Retinal pigment epithelial cell (primary cell): ENCODE results near the gene COQ10B.
"Not testable (repeated sequence)": the region's sequence is repeated elsewhere in the genome, so short reads cannot be mapped to it uniquely, and the experiment has no call there.

Experiments
- DNase-seq: peaks from one replicate; pipeline ENCODE4 v3.0.0-alpha.2; 2010; ENCODE audit warnings: low read depth
- H3K4me3 ChIP-seq: 2 replicates; pipeline ENCODE4 v1.5.1; 2011; ENCODE audit warnings: mild to moderate bottlenecking, low read length, control low read depth, moderate library complexity
- TF ChIP-seq, protein P1 (sequence below): conservative IDR thresholded peaks from 2 replicates; pipeline ENCODE4 v1.5.1; 2011; ENCODE audit warnings: low read depth, low read length, control low read depth, inconsistent platforms

The COQ10B gene

DNA sequence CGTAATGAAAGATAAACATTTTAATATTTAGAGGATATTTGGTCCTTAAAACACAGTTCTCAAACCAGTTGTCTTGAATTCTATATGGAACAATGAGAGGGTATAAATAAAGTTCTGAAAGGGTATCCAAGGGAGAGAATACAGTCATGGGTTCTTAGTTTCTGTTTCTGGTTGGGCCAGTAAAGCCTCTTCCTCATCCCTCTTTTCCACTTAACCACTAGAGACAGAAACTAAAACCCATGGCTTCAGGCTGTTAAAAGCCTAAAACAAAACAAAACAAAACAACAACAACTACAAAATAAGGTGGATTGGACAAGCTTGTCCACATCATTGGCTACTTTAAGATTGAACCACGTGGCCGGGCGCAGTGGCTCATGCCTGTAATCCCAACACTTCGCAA lies 18.8 kb downstream of the COQ10B start:
- no peak overlapping the region for H3K4me3 ChIP-seq
- TF ChIP-seq, protein P1, sequence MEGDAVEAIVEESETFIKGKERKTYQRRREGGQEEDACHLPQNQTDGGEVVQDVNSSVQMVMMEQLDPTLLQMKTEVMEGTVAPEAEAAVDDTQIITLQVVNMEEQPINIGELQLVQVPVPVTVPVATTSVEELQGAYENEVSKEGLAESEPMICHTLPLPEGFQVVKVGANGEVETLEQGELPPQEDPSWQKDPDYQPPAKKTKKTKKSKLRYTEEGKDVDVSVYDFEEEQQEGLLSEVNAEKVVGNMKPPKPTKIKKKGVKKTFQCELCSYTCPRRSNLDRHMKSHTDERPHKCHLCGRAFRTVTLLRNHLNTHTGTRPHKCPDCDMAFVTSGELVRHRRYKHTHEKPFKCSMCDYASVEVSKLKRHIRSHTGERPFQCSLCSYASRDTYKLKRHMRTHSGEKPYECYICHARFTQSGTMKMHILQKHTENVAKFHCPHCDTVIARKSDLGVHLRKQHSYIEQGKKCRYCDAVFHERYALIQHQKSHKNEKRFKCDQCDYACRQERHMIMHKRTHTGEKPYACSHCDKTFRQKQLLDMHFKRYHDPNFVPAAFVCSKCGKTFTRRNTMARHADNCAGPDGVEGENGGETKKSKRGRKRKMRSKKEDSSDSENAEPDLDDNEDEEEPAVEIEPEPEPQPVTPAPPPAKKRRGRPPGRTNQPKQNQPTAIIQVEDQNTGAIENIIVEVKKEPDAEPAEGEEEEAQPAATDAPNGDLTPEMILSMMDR: no peak
- no peak for DNase-seq

DNA sequence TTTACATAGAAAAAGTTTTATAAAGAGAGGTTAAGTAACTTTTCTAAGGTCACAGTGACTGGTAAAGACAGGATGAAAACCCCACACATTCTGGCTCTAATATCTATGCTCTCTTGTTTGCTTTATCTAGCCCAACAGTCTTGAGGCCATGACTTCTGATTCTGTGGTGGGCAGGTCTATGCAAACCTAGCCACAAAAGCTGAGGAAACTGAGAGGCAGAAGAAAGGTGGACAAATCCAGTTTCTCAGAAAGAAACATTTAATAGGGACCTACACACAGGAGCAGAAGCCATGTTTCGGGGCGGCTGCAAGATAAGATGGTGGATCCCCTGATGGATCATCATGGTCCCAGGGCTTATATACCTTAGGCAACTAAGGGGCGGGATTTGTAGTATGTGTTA lies 24.4 kb downstream of the COQ10B start:
- no peak overlapping the region for H3K4me3 ChIP-seq
- TF ChIP-seq, protein P1: no peak
- DNase-seq: no peak

DNA sequence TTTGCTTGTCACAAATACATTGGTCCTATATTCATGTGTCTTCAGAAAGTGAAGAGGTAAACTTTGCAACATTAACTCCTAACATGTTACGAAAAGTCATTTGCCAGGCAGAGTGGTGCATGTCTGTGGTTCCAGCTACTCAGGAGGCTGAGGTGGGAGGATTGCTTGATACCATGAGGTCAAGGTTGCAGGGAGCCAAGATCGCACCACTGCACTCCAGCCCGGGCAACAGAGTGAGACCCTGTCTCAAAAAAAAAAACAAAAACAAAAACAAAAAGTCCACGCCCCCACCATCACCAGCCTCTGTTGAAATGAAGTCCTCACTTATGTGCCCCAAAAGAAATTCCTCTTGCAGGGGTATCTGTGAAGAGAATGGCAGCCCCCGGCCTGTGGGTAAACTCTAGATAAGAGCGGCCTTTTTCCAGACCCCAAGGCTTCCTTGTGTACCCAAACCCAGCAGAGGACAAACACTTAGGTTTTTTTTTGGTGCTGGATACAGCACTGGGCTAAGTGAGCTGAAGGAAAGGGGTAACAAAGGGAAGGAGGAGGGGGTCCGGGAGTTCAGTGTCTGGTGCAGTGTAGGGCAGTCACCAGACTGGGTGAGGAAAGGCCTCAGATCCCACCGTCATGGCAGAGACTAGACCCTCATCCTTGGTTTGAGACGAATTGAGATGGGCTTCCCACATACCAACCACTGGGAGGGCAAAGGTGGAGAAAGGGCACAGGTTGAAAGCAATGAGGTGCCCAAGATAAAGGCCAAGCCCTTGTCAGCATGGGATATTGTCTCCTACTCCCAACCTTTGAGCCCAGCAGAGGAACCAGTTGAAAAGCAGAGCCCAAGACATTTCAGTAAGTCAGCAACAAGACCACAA lies 27.0 kb downstream of the COQ10B start:
- H3K4me3 ChIP-seq: no peak overlapping the region

DNA sequence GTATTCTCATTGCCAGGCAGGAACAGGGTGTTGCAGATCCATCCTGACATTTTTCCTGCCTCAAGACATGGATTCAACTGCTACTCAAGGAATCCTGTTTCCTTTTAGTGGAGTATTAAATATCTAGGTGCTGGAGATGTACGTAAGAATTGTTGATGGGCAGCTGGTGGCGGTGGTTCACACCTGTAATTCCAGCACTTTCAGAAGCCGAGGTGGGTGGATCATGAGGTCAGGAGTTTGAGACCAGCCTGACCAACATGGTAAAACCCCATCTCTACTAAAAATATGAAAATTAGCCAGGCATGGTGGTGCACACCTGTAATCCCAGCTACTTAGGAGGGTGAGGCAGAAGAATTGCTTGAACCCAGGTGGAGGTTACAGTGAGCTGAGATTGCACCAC lies 30.9 kb downstream of the COQ10B start:
- H3K4me3 ChIP-seq, DNase-seq: not testable (repeated sequence)

More for the DNA sequence above, 27.0 kb downstream of the COQ10B start:
- DNase-seq: no peak
- TF ChIP-seq, protein P1: no peak

DNA sequence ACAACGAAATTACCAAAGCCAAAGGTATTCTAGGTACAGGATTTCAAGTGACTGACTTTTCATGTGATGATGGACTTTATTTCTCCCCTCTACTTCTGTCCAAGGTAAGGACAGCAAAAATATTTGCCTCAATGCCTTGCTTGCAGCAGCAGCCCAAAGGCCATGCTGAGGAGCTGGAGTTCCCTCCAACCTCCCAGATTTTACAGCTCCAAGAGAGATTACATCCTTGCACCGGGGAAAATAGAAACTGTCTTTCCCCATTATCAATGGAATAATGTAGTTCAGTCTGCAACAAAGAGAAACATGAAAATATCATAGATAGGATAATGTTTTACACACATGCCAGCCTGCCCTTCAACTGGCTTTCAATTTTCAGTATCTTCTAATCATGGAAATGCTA lies 32.8 kb downstream of the COQ10B start:
- no peak for DNase-seq
- no peak overlapping the region for H3K4me3 ChIP-seq
- TF ChIP-seq, protein P1: no peak

DNA sequence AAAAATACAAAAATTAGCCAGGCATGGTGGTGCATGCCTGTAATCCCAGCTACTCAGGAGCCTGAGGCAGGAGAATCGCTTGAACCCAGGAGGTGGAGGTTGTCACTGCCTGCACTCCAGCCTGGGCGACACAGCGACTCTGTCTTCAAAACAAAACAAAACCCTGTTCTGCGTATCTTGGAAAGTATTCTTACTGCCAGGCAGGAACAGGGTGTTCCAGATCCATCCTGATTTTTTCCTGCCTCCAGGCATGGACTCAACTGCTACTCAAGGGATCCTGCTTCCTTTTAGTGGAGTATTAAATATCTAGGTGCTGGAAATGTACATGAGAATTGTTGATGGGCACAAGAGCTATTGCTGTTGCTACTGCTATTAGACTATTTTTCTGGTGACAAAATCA lies 34.0 kb downstream of the COQ10B start:
- no peak for DNase-seq
- TF ChIP-seq, protein P1: no peak
- no peak overlapping the region for H3K4me3 ChIP-seq

DNA sequence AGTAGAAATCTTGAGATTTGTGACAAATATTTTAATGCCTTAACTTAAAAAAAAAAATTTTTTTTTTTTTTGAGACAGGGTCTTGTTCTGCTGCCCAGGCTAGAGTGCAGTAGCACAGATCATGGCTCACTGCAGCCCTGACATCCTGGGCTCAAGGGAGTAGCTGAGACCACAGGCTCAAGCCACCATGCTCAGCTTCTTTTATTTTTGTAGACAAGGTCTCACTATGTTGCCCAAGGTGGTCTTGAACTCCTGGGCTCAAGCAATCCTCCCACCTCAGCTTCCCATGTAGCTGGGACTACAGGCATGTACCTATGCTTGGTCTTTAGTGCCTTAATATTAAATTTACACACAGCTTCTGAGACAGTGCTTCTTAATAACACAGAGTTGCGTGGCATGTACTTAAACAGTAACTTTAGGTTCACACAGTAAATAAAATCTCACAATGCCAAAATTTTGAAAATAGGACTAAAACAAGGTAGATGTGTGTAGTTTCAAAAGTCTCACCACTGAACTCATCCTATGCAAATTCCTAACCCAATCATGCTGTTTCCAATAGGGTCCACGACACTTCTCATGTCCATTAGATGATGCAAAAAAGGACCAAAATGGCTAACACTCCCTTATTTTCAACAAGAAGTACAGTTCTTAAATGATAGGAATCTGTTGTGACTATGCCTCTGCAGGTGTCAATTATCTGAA lies 42.2 kb downstream of the COQ10B start:
- DNase-seq: no peak
- H3K4me3 ChIP-seq: no peak overlapping the region
- TF ChIP-seq, protein P1: no peak
